ENCODE data around the gene HS3ST3A1. TPM values are rescaled to one million over a fixed set of nuclear protein-coding genes. Genes with fewer than 3 reads are reported as not detected.

The HS3ST3A1 gene
- polyA plus RNA-seq, 1 experiment, result 6.6 TPM

- TF ChIP-seq, protein P1, sequence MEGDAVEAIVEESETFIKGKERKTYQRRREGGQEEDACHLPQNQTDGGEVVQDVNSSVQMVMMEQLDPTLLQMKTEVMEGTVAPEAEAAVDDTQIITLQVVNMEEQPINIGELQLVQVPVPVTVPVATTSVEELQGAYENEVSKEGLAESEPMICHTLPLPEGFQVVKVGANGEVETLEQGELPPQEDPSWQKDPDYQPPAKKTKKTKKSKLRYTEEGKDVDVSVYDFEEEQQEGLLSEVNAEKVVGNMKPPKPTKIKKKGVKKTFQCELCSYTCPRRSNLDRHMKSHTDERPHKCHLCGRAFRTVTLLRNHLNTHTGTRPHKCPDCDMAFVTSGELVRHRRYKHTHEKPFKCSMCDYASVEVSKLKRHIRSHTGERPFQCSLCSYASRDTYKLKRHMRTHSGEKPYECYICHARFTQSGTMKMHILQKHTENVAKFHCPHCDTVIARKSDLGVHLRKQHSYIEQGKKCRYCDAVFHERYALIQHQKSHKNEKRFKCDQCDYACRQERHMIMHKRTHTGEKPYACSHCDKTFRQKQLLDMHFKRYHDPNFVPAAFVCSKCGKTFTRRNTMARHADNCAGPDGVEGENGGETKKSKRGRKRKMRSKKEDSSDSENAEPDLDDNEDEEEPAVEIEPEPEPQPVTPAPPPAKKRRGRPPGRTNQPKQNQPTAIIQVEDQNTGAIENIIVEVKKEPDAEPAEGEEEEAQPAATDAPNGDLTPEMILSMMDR (IDR thresholded peaks at IDR 0.05; ENCODE audit: low read depth, low read length), result no peak
- CTCF ChIA-PET, result interaction anchor here (0.6 kb wide), 1 partner anchor 147 kb away, joined by 3 read pairs; no protein-coding TSS in a partner anchor
- DNase-seq (ENCODE audit: low read depth, low spot score), result no peak
Measured at GRCh38 chr17:13531721-13532120, 70.0 kb downstream of the HS3ST3A1 start.

DNA sequence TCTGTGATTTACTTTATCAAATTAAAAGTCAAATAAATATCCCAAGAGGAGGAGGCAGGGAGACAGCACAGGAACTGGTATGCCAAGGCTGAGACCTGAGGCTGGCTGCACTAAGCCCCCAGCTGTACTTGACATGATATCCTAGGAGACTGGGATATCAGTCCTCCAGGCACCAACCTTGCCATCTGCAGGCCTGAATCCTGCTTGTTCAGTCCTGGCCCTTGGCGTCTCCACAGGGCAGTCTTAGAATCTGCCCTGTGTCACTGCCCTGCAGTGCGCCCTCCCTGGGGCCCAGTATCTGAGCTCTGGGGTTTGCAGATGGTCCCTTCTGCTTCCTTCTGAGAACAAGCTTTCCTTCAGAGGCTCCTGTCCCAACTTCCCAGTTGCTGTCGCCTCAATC, 75.9 kb downstream of the HS3ST3A1 start:
- no peaks in the 10 kb centered on the region for H3K27me3 ChIP-seq (ENCODE audit: control insufficient read depth, insufficient read depth, low read length)
- H3K27ac ChIP-seq (ENCODE audit: low read depth, low read length), result no peak overlapping the region
- POLR2A ChIA-PET, result no interaction called here
- no peak for DNase-seq (ENCODE audit: low read depth, low spot score)
- H3K9me3 ChIP-seq (ENCODE audit: control insufficient read depth, insufficient read depth, low read length), result no peaks in the 10 kb centered on the region
- no peak overlapping the region for H3K4me3 ChIP-seq (ENCODE audit: low read depth, low read length)
- TF ChIP-seq, protein P1 (IDR thresholded peaks at IDR 0.05; ENCODE audit: low read depth, low read length), result no peak
- CTCF ChIA-PET, result interaction anchor here (0.9 kb wide), 1 partner anchor 12 kb away, joined by 3 read pairs; no protein-coding TSS in a partner anchor

More at GRCh38 chr17:13531721-13532120, 70.0 kb downstream of the HS3ST3A1 start:
- POLR2A ChIA-PET, result interaction anchor here (1.1 kb wide), 1 partner anchor 9 kb away, joined by 3 read pairs; no protein-coding TSS in a partner anchor
- H3K4me3 ChIP-seq (ENCODE audit: low read depth, low read length), result no peak overlapping the region
- H3K27me3 ChIP-seq (ENCODE audit: control insufficient read depth, insufficient read depth, low read length), result no peaks in the 10 kb centered on the region
- no peaks in the 10 kb centered on the region; the same call in 1 of the 2 replicates for H3K9me3 ChIP-seq (ENCODE audit: control insufficient read depth, insufficient read depth, low read length)
- H3K27ac ChIP-seq (ENCODE audit: low read depth, low read length), result no peak overlapping the region

- ChIA-PET CTCF (no interaction called here), POLR2A (no interaction called here)
- no peak for DNase-seq (ENCODE audit: low read depth, low spot score)
- Histone ChIP-seq H3K27ac (ENCODE audit: low read depth, low read length) (no peak overlapping the region), H3K27me3 (ENCODE audit: control insufficient read depth, insufficient read depth, low read length) (no peaks in the 10 kb centered on the region), H3K9me3 (ENCODE audit: control insufficient read depth, insufficient read depth, low read length) (peaks cover 2% of the 10 kb centered on the region; the same call in 1 of the 2 replicates), H3K4me3 (ENCODE audit: low read depth, low read length) (no peak overlapping the region)
- TF ChIP-seq, protein P1 (IDR thresholded peaks at IDR 0.05; ENCODE audit: low read depth, low read length), result no peak
Measured at GRCh38 chr17:13523164-13523563, 78.6 kb downstream of the HS3ST3A1 start.

DNA sequence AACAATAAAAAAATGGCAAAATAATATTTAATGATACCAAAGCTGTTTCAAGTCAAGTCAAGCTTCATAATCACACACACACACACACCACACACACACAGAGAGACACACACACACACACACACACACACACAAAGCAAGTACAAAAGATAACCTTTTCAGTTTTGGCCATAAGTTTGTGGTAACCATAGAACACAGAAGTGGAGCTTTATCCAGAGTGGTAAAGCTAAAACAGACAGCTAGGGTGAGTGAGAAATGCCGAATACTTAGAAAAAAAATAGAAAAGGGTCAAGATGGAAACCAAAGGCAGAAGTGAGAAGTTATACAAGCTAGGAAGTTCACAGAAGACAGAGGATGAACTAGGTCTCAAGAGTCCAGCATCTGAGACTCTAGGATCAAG, 79.0 kb downstream of the HS3ST3A1 start:
- Histone ChIP-seq H3K27me3 (ENCODE audit: control insufficient read depth, insufficient read depth, low read length) (no peaks in the 10 kb centered on the region), H3K4me3 (ENCODE audit: low read depth, low read length) (no peak overlapping the region), H3K9me3 (ENCODE audit: control insufficient read depth, insufficient read depth, low read length) (peaks cover 2% of the 10 kb centered on the region; the same call in 1 of the 2 replicates), H3K27ac (ENCODE audit: low read depth, low read length) (no peak overlapping the region)
- no peak for DNase-seq (ENCODE audit: low read depth, low spot score)
- ChIA-PET CTCF (no interaction called here), POLR2A (interaction anchor here (0.6 kb wide), 2 partner anchors 18 to 186 kb away, joined by 3 to 5 read pairs; no protein-coding TSS in a partner anchor)
- TF ChIP-seq, protein P1 (IDR thresholded peaks at IDR 0.05; ENCODE audit: low read depth, low read length), result no peak

GRCh38 chr17:13521784-13522183, 79.9 kb downstream of the HS3ST3A1 start:
- Histone ChIP-seq H3K27me3 (ENCODE audit: control insufficient read depth, insufficient read depth, low read length) (no peaks in the 10 kb centered on the region), H3K27ac (ENCODE audit: low read depth, low read length) (no peak overlapping the region), H3K4me3 (ENCODE audit: low read depth, low read length) (no peak overlapping the region), H3K9me3 (ENCODE audit: control insufficient read depth, insufficient read depth, low read length) (peaks cover 2% of the 10 kb centered on the region; the same call in 1 of the 2 replicates)
- ChIA-PET POLR2A (no interaction called here), CTCF (no interaction called here)
- DNase-seq (ENCODE audit: low read depth, low spot score), result no peak
- TF ChIP-seq, protein P1 (IDR thresholded peaks at IDR 0.05; ENCODE audit: low read depth, low read length), result no peak
